Psoas muscle (tissue), 8 donors: Measurements from ENCODE around the gene CMTR2. TPM values are rescaled to one million over a fixed set of nuclear protein-coding genes. Genes with fewer than 3 reads are reported as not detected.

Experiments
- ATAC-seq, 4 donors: fragments of 200-7000 bp; cut with Tn5 transposase; one replicate each; pipeline ENCODE4 v1.9.1; 2020; ENCODE audit warnings: moderate library complexity in 3 of 4, mild to moderate bottlenecking in 2 of 4
- DNase-seq, 2 donors: peaks; one replicate each; pipeline ENCODE4 v3.0.0-alpha.2; 2020
- H3K27ac ChIP-seq: fragments of 200-600 bp; one replicate; pipeline ENCODE4 v1.8.0; 2022
- H3K27me3 ChIP-seq, 3 donors: fragments of 200-600 bp in 1 of 3; one replicate each; pipeline versions ENCODE4 v1.6.1 to v1.8.0; 2013 to 2022; ENCODE audit warnings: low read length in 2 of 3, mild to moderate bottlenecking in 2 of 3, moderate library complexity in 1 of 3; ENCODE audit not compliant: insufficient read depth in 3 of 3
- H3K36me3 ChIP-seq, 2 donors: fragments of 200-600 bp in 1 of 2; one replicate each; pipeline versions ENCODE4 v1.6.1 to v1.8.0; 2013 to 2022; ENCODE audit warnings: low read depth in 1 of 2, mild to moderate bottlenecking in 1 of 2, moderate library complexity in 1 of 2; ENCODE audit not compliant: insufficient read depth in 1 of 2
- H3K4me1 ChIP-seq: fragments of 200-600 bp; one replicate; pipeline ENCODE4 v1.8.0; 2022
- H3K4me3 ChIP-seq: fragments of 200-600 bp; one replicate; pipeline ENCODE4 v1.8.0; 2022; ENCODE audit warnings: mild to moderate bottlenecking
- H3K9me3 ChIP-seq: fragments of 200-600 bp; one replicate; pipeline ENCODE4 v1.8.0; 2022
- WGBS, 3 donors: extraction: QIAGEN DNeasy Blood & Tissue Kit; methylation state at CpG; one replicate each; pipeline versions ENCODE4 v1.1.6 to v1.1.7; 2013; 5-methylcytosine and 5-hydroxymethylcytosine counted together
- intact Hi-C, 2 donors: fragments of 100-400 bp; cut with DNase I; formaldehyde crosslinking; loops; one replicate each; pipeline versions ENCODE4 v1.11.0 to v1.14.2; 2022
- polyA plus RNA-seq, 3 donors: library from polyadenylated mRNA; stranded (reverse); fragments of 200-250 nt; gene quantifications; one replicate each; pipeline ENCODE4 v1.2.3, GENCODE V29; 2013
- total RNA-seq, 4 donors: library from RNA; stranded (reverse); fragmentation: NEBNext Ultra II Directional in 2 of 4; extraction: Animal tissue kit (Norgen Biotek cat#: 25700) in 2 of 4; gene quantifications; one replicate each; pipeline versions ENCODE4 v1.2.1 to v1.2.4, GENCODE V29; 2021 to 2023
- TF ChIP-seq, protein P1 (sequence below): fragments of 200-600 bp; IDR thresholded peaks from one replicate; pipeline ENCODE4 v1.8.0; 2022; ENCODE audit warnings: antibody characterized with exemption
- donor health status: healthy with polysubstance abuse.
- donor health status: DM: no; HTN: no; CAD: no; lungs with moderate emphysema.
- donor health status: Bipolar disorder and iron deficiency.
- donor health status: healthy.
- donor health status: DM: yes; HTN: yes; CAD: no.
- donor health status: DM: no; HTN: no; CAD: no.
- donor health status: DM: no; HTN: no; CAD: no.
- donor health status: DM: yes; HTN: yes; CAD: no.

The CMTR2 gene
- total and polyA plus RNA-seq, 7 donors = 4.3 to 15.8 (median 9.2) TPM

DNA sequence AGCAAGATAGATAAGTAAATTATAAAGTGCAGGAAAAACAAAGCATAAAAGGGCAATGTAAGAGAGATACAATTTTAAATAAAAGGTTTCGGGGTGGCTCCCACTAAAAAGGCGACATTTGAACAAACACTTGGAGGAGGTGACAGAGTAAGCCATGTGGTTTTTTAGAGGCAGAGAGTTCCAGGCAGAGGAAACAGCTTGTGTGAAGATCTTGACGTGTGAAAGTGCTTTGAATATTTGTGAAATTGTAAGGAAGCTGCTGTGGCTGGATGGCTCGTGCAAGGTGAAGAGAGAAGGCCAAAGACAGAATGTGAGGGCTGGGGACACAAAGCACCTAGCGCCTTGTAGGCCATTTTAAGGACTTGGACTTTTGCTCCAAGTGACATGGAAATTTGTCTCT lies 30.1 kb downstream of the CMTR2 start:
- H3K4me3 ChIP-seq = no peak overlapping the region
- no peak for ATAC-seq
- no peaks in the 10 kb centered on the region for H3K9me3 ChIP-seq
- no peaks in the 10 kb centered on the region for H3K27me3 ChIP-seq
- no peak for DNase-seq
- intact Hi-C loops = no loop called here
- no peak overlapping the region for H3K27ac ChIP-seq
- WGBS, 3 donors = 73 to 84% (median 81%) methylated on average over 5 of the region's 5 CpGs
- no peaks in the 10 kb centered on the region for H3K4me1 ChIP-seq
- H3K36me3 ChIP-seq = no peaks in the 10 kb centered on the region
- TF ChIP-seq, protein P1, sequence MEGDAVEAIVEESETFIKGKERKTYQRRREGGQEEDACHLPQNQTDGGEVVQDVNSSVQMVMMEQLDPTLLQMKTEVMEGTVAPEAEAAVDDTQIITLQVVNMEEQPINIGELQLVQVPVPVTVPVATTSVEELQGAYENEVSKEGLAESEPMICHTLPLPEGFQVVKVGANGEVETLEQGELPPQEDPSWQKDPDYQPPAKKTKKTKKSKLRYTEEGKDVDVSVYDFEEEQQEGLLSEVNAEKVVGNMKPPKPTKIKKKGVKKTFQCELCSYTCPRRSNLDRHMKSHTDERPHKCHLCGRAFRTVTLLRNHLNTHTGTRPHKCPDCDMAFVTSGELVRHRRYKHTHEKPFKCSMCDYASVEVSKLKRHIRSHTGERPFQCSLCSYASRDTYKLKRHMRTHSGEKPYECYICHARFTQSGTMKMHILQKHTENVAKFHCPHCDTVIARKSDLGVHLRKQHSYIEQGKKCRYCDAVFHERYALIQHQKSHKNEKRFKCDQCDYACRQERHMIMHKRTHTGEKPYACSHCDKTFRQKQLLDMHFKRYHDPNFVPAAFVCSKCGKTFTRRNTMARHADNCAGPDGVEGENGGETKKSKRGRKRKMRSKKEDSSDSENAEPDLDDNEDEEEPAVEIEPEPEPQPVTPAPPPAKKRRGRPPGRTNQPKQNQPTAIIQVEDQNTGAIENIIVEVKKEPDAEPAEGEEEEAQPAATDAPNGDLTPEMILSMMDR = no peak

DNA sequence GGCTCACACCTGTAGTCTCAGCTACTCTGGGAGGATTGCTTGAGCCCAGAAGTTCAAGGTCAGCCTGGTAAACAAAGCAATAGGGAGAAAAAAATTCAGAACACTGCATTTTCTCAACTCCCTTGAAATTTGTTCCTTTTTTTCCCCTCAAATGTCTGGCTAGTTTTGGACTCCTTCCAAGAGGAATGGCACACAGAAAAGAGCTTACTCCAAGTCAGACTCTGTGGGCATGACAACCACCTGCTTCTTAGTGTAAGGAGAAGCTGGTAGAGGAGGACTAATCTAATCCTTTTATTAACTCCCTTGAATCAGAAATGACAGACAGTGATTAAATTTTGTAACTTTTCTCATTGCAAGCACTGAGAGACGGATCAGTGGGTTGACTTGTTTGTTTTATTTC lies 30.8 kb downstream of the CMTR2 start:
- H3K27ac ChIP-seq = no peak overlapping the region
- no peaks in the 10 kb centered on the region for H3K9me3 ChIP-seq
- intact Hi-C loops = no loop called here
- H3K4me3 ChIP-seq = no peak overlapping the region
- no peak for ATAC-seq
- H3K4me1 ChIP-seq = no peaks in the 10 kb centered on the region
- 48 to 76% (median 62%) methylated on average over 1 of the region's 1 CpG for whole genome bisulfite sequencing, 3 donors
- DNase-seq = no peak
- TF ChIP-seq, protein P1 = no peak
- H3K27me3 ChIP-seq = no peaks in the 10 kb centered on the region
- no peaks in the 10 kb centered on the region for H3K36me3 ChIP-seq

DNA sequence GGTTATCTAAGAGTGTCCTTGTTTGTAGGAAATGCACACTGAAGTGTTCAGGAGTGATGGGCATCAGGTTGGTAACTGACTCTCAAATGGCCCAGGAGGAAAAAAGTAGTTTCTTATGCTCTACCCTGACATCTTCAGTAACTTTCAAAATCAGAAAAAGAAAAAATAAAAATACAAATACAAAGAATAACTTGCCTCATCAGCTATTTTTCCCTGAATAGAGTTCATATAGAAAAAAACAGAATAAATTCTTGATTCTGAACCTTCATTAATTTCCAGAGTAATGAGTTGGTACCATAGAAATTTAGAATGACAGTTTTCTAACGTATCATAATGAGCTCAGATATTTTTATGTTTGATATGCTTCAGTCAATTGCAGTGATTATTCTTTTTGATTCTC lies 31.4 kb downstream of the CMTR2 start:
- H3K4me3 ChIP-seq = no peak overlapping the region
- no peaks in the 10 kb centered on the region for H3K4me1 ChIP-seq
- ATAC-seq (no peak), DNase-seq (no peak)
- H3K27ac ChIP-seq = no peak overlapping the region
- TF ChIP-seq, protein P1 = no peak
- no peaks in the 10 kb centered on the region for H3K9me3 ChIP-seq
- WGBS, 3 donors = 14 to 48% (median 24%) methylated on average over 1 of the region's 1 CpG
- H3K36me3 ChIP-seq = no peaks in the 10 kb centered on the region
- intact Hi-C loops = loop anchor here in 1 of 2 donors (2.0 kb wide), 1 partner anchor 21 kb away; no protein-coding TSS in a partner anchor
- no peaks in the 10 kb centered on the region for H3K27me3 ChIP-seq

DNA sequence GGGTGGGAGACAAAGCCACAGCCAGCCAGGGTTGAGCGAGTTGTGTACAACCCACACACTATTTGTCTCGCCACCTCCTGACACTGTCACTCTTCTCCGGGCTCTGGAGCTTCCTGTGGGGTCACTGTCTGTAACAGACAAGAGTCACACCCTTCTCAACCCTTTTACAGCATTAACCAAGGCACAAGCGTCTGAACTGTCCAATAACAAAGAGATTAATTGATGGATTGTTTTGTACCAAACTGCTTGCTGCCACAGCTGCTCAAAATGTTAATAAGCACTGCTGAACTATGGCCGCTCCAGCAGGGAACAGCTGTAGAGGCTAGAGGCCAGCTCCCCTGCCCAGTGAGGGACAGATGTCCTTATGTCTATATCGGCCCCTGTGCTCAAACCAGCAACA lies 33.5 kb downstream of the CMTR2 start:
- Histone ChIP-seq H3K27me3 (no peaks in the 10 kb centered on the region), H3K36me3 (no peaks in the 10 kb centered on the region), H3K4me3 (no peak overlapping the region), H3K9me3 (no peaks in the 10 kb centered on the region), H3K27ac (no peak overlapping the region), H3K4me1 (no peaks in the 10 kb centered on the region)
- ATAC-seq = peak in 2 of 4 donors; percentile 15 to 28
- no peak for DNase-seq
- TF ChIP-seq, protein P1 = no peak
- intact Hi-C loops = loop anchor here in 1 of 2 donors (2.0 kb wide), 1 partner anchor 19 kb away; no protein-coding TSS in a partner anchor
- WGBS, 3 donors = 15 to 21% (median 21%) methylated on average over 6 of the region's 6 CpGs

DNA sequence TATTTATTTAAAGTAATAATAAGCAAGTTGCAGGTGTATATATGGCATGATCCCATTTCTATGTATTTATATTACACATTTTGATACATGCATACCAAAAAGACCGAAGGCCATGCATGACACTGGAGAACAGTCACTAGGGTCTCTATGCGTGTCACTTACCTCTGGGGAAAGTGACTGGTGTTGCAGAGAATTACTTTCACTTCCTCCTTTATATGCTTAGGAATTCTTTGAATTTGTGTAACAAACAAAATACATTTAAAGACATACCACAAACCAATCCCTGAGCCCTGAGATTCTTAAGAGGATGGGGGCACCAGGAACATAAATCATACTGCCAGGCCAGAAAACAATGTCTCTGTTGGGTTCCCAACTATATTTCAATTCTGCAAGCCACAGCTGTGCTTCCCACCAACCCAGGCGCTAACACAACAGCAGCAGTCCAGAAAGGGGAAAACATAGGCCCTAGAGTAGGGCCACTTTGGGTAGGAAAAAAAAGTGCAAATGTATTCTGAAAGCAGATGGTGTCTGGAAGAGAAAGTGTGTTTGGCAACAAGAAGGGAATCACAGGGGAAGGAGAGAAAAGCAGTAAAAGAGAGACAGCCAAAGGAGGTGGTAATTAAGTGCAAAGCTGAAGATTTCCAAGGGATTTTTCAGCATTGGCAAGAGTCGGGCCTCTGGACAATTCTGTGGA lies 34.2 kb downstream of the CMTR2 start:
- no peak for ATAC-seq
- intact Hi-C loops = no loop called here
- no peak overlapping the region for H3K4me3 ChIP-seq
- H3K27me3 ChIP-seq = no peaks in the 10 kb centered on the region
- H3K27ac ChIP-seq = no peak overlapping the region
- H3K4me1 ChIP-seq = no peaks in the 10 kb centered on the region
- TF ChIP-seq, protein P1 = no peak
- no peaks in the 10 kb centered on the region for H3K36me3 ChIP-seq
- WGBS, 3 donors = 32 to 52% (median 39%) methylated on average over 4 of the region's 4 CpGs
- H3K9me3 ChIP-seq = no peaks in the 10 kb centered on the region
- DNase-seq = no peak
